CMK (cell line): ENCODE data around the gene OR5AU1.

Experiments used
- DNase-seq: peaks from one replicate; pipeline ENCODE4 v3.0.0-alpha.2; 2010; ENCODE audit warnings: low read depth

OR5AU1 gene

DNA sequence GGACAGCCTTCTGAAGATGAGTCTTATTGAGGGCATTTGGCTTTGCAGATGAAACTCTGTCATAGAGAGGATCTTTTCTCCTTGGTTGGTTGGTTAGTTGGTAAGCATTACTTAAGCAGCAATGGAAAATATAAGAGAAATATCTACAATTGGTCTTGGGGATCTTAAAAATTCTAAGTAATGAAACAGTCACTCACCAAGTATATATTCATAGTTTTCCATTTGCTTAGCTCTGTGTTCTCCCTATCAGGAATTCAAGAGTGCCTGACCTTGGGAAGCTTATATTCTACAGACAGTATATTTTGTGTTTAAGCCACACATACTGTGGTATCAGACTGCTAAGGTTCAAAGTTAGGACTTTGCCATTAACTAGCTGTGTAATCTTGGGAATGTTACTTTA lies at the start of gene OR5AU1:
OR5AU1 (minus strand) TSS at position 101 of the 400 bp plus-strand sequence. CDS start 191 bp downstream, outside the sequence.
- DNase-seq: no peak

DNA sequence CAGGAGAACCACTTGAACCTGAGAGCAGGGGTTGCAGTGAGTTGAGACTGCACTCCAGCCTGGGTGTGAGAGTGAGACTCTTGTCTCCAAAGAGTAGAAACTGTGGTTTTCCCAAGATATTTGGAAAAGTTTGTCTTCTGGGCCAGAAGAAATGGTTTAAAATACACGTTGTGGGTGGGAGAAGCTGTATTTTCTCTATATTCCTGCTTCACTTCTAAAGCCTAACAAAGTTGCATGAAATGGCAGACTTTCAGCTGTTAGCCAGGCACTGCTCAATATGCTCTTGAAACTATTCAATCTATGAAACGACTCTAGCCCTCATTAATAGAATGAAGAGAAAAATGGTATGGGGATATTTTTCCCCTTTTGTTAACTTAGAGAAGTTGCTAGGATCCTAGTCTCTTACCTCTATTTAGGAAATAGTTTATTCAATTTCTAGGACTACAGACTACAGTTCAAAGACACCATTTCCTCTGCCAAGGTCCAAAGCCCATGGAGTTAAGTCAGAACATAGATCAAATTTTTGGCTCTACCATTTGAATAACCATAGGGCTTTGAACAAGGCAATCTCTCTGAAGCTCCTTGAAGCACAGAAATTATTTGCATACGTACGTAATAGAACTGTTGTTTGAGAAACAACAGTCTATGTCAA lies 49.3 kb upstream of the OR5AU1 start:
- DNase-seq: no peak

DNA sequence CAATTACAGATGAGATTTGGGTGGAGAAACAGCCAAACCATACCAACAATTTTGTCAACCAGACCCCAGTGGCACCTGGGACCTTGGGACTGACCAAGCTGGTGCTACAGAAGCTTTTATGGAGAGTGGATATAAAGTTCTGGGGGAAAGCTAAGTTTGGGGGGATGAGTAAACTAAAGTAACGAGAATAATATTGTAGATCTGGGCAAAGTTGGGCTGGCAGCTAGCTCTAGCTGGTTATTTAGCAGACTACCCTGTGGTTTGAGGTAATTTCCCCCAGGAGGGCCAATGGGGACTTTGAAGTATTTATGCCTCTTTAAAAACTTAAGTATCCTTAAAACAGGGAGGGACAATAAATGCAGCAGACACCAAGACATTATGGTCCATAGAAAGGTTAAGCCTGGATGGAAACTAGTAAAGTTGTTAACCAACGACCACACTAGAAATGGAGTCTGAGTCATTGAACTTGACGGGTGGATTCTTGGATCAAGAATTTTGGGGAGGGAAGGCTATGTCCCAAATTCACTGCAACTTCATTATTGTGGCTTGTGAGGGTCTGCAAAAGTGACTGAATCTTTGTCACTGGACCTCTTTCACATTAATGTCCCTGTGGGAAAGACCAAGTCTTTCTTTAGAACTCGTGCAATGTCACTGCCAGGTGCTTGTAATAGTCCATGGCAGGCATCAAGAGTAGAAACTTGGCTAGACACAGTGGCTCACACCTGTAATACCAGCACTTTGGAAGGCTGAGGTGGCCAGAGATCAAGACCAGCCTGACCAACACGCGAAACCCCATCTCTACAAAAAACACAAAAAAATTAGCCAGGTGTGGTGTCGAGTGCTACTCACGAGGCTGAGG lies 48.5 kb upstream of the OR5AU1 start:
- no peak for DNase-seq

DNA sequence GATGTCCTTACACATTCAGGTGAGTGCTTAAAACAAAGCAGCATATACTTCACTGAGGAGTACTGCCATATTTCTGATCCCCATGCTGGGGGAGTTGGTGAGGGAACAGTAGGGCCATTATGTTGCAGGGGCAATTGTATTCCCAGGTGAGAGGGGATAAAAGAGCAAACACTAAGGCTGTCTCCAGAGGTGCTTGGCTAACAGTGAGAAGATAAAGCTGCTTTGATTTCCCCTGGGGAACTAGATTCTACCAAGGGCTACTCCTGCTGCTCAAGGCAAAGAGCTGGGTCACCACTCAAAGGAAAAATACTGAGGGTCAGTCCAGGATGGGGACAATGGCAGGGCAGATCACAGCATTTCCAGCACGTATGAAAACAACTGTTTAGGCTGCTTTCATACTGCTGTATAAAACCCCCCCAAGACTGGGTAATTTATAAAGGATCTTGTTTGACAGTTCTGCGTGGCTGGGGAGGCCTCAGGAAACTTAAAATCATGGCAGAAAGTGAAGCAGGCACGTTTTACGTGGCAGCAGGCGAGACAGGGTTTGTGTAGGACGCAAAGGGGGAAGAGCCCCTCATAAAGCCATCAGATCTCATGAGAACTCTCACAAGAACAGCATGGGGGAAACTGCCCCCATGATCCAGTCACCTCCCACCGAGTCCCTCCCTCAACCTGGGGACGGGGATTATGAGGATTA lies 47.8 kb upstream of the OR5AU1 start:
- DNase-seq: no peak

DNA sequence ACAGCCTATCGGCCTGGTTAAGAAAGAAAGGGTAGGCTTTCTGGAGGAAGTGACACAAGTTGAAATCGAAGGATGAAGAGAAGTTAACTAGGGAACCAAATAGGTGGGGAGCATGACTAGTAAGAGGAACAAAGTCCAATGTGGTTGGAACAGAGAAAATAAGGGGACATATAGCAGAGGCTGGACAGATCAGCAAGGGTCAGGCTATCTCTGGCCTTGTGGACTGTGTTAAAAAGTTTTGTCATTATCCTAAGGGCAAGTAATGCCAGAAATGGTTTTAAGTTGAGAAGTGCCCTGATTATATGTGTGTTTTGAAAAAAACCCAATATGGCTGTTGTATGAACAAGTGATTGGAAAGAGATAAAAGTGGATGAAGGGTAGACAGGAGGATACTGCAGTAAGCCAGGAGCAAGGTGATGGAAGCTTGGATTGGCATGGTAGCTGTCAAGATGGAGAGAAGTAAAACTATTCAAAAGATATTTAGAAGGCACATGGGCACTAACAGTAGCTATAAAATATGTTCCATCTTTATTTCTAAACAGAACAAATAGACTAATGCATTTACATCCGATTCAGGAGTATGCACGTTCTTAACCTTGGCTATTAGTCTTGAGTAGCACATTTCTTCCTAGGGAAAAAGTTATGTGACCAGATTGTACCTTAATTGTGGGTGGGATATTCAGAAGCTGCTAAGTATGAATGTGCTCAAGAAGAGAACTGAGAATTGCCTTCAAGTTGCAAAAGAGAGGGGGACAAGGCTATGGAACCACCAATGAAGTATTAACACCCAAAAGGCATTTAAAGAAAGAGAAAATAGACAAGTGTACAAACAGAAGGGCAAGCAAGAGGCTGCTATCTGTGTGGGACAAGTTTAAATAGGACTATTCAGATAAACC lies 46.8 kb upstream of the OR5AU1 start:
- DNase-seq: no peak

DNA sequence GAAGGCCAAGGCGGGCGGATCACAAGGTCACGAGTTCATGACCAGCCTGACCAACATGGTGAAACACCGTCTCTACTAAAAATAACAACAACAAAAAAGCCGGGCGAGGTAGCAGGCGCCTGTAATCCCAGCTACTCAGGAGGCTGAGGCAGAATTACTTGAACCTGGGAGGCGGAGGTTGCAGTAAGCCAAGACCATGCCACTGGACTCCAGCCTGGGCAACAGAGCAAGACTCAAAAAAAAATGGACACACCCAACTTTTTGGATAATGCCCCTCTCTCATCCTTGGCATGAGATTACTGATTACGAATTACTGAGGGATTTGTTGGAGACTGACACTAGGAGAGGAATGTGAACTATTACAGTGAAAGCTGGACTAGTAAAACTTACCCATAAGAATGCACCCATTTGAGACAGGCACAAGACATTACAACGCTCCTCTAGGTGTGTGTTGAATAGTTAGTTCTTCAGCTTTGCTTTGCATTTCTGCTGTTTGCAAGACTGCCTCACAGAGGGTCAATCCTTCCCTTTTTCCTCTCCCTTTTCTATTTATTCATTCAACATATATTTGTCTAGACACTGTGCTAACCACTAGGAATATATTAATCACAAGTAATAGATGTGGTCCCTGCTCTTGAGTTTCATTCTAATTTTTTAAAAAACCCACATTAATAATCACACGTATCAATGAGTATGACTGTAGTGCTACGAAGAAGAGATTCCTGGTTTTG lies 46.0 kb upstream of the OR5AU1 start:
- no peak for DNase-seq

DNA sequence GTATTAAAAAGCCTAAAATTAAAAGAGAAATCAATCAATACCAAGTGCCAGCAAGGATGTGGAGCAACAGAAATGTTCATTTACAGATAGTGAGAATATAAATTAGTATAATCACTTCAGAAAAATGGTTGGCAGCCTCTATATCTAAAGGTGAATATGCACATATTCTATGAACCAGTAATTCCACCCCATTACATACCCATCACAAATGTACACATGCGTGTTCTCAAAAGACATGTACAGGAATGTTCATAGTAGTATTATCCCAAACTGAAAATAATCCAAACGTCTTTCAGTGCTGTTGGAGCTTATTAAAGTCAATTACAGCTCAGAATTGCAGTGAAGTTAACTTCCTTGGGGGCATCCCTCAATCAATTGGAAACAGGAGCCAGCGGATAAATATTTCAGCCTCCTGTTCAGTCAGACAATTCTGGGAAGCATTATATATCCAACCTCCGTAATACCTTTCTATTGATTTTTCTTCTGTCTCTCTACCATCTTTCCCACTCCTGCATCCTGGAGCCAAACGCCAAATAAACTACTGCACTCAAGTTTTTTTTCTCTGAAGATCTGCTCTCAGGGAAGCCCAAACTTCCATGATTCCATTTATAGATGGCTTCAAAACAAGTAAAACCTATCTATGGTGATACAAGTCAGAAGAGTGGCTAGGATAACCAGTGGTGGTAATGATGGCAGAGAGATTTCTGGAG lies 45.0 kb upstream of the OR5AU1 start:
- no peak for DNase-seq

DNA sequence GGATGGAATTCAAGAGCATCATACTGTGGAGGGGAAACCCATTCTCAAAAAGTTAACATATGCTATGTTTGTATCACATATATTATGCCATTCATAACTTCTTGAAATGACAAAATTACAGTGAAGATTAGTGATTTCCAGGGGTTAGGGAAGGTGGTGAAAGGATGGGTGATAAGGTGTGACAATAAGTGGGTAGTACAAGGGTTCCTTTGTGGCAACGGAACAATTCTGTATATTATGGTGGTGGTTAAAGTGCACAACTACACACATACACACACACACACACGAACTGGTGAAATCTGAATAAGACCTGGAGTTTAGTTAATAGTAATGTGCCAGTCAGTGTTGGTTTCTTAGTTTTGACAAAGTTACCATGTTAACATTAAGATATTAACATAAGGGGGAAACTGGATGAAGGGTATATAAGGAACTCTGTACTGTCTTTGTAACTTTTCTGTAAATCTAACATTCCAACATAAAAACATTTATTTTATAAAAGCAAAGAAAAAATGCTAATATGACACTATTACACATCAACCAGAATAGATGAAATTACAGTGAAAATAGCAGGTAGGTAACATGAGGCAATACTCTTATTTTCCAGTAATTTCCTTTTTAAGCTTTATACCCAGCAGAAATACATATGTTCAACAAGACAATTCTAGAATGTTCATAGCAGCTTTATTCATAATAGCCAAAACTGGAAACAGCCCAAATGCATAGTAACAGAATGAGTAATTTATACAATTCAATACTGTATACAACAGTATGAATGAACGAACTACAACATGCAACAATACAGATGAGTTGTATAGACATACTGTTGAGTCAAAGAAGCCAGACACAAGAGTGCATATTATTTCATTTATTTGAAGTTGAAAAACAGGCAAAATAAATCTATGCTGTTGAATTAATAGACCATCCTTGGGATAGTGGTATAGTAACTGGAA lies 44.0 kb upstream of the OR5AU1 start:
- DNase-seq: no peak

DNA sequence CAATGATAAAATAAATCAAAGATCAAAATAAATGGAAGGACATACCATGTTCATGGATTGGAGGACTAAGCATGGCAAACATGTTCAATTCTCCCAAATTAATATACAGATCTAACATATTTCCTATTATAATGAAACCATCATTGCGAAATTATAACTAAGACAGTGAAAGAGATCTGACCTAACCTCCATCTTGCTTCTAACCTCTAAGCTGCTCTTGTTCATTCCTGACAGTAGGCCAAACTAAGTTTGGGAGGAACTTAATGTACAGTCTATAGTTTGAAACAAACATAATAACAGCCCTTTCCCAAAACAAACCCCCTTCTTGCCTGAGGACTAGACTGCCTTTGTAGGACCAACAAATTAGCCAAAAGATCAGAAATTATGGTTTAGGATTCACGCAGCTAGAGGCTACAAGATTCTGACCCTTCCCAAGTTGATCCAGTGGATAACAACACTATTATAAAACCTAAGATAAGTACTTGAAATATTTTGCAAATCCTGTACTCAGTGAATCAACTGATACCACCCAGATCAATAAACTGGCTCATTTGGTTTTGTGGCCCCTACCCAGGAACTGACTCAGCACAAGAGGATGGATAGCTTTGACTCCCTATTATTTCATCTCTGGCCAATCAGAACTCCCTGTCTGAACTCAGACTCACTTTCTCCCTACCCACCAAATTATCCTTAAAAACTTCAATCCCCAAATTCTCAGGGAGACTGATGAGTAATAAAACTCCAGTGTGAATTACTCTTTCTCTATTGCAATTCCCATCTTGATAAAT lies 41.7 kb upstream of the OR5AU1 start:
- DNase-seq: no peak

DNA sequence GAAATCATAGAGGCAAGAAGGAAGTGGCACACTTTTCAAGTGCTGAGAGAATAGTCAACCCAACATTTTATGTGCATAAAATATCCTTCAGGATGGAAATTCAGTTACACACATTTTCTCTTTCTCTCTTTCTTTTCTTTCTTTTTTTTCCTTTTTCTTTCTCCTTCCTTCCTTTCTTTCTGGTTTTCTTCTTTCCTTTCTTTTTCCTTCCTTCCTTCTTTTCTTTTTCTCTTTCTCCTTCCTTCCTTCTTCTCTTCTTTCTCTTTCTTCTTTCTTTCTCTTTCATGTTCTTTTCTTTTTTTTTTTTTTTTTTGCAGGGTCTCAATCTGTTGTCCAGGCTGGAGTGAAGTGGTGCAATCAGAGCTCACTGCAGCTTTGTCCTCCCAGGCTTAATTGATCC lies 38.7 kb upstream of the OR5AU1 start:
- no peak for DNase-seq

DNA sequence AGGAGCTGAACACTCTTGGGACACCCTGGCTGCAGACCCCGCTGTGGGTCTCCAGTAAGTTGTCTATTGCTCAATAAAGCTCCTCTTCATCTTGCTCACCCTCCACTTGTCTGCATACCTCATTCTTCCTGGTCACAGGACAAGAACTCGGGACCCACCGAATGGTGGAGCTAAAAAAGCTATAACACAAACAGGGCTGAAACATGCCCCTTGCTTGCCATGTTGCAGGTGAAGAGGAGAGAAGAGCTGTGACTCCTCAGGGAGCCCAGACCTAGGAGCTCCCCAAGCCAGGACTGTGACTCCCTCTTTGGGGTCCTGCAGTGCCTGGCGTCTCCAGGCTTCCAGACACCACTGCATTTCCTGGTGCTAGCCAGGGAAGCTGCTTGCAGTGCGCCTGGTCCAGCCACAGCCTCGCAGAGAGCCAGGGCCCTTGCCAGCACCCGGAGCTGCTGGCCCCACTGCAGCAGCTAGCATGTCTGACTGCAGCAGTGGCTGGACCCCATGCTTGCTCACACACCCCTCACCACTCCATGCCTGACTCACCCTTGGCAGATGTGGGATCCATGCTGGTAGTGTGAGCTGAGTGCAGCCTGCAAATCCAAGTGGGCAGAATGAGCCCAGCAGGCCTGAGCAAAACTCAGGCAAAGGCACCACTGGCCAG lies 37.1 kb upstream of the OR5AU1 start:
- DNase-seq: no peak

DNA sequence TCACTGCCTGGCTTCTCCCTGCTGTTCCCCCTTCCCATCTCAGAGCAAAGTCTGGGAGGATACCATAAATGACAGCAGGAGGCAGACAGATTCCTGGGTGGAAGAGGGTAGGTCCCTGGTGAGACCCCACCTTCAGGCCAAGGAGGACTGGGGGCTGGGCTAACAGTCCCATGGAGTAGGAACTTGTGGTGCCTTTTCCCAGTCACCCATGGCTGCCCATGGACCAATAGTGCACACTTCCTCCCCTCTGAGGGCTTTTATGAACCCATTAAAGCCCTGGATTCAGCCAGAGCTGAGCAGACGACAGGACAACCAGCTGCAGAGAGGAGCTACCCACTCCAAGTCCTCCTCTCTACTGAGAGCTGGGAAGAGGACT lies 36.6 kb upstream of the OR5AU1 start:
- DNase-seq: no peak

DNA sequence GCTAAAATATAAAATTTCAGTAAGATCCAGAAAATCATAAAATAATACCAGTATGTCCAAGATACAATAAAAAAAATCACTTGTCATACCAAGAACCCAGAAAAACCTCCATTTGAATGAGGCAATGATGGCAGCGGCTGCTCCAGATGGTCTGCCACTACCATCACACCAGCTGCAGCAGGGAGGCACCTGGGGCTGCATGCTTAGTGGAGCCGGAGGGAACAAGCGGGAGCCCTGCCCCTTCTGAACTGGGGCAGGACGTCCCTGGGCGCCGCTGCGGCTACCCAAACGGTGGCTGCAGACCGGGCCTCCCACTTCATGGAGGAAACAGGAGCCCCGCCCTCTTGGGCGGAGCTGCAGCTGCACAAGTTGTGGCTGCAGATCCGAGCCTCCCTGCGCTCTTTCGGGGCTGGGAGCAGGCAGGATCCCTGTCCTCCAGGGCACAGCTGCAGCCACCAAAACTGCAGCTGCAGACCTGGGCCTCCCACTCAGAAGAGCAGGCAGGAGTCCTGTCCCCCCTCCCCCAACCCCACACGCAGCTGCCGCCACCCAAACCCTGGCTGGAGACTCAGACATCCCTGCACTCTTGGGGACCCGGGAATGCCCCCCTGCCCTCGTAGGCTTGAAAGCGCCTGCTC lies 36.1 kb upstream of the OR5AU1 start:
- peak; percentile 32 for DNase-seq

DNA sequence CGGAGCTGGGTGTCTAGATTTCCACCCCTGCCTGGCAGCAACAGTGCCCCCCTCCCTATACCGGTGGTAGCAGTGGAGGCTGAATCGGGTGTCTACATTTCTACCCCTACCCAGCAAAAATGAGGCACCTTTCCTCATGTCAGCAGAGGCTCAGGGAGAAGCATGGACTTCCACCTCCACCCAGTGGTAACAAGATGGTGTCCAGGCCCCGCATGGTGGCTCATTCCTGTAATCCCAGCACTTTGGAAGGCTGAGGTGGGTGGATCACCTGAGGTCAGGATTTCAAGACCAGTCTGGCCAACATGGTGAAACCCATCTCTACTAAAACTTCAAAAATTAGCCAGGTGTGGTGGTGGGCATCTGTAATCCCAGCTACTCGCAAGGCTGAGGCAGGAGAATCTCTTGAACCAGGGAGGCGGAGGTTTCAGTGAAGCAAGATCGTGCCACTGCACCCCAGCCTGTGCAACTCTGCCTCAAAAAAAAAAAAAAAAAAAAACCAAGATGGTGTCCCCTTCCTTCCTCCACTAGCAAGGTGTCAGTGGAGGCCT lies 35.5 kb upstream of the OR5AU1 start:
- no peak for DNase-seq

DNA sequence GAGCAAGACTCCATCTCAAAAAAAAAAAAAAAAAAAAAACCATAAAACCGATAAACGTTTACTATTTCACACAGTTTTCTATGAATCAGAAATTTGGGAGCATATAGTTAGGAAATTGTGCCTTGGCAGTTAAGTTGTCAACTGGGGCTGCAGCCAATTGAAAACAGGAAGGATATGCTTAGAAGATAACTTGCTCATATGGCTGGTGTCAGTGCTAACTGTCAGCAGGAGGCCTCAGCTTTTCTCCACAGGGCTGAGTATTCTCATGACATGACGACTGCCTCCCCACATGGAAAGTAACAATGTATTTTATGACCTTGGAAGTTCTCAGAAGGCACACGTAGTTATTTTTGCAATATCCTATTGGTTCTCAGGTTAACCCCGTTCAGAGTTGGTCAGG lies 29.6 kb upstream of the OR5AU1 start:
- no peak for DNase-seq

DNA sequence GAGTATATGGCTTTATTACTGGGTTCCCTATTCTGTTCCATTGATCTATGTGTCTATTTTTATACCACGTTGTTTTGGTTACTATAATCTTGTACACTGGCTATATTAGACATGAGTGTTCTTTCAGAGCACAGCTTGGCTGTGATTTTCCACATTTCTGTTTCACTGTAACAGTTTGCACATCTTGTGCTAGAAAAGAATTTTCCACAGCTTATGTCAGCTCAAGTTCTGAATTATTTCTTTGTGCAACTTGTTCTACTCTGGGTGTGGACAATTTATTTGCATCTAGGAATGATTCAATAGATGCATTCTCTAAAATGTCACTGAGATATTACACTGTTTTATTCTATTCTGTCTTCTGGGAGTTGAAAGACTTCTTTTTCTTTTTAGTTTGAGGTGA lies 28.4 kb upstream of the OR5AU1 start:
- no peak for DNase-seq

DNA sequence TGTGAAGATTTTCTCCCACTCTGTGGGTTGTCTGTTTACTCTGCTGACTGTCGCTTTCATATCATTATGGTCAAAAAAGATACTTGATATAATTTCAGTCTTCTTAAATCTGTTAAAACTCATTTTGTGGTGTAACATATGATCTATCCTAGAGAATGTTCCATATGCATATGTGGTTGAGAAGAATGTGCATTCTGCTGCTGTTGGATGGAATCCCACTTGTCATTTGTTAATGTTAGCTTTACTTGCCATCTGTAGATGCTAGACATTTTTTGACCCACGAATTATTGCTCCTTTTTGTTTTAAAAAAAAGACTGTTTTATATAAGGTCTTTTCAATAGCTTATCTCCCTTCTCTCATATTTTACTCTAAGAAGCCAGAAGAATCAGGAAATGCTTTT lies 26.3 kb upstream of the OR5AU1 start:
- DNase-seq: no peak
